Neural progenitor cell (in vitro differentiated cells): Measurements from ENCODE around the gene OGFOD3.

ENCODE experiments used
- CTCF ChIP-seq: fragments of 200-600 bp; sonication (generic); IDR thresholded peaks from 2 replicates; pipeline ENCODE4 v1.5.1; 2017; ENCODE audit warnings: antibody characterized with exemption, mild to moderate bottlenecking
- EZH2phosphoT487 ChIP-seq: fragments of 200-600 bp; sonication (generic); IDR thresholded peaks from 2 replicates; pipeline ENCODE4 v1.6.1; 2017; ENCODE audit warnings: antibody characterized with exemption

DNA sequence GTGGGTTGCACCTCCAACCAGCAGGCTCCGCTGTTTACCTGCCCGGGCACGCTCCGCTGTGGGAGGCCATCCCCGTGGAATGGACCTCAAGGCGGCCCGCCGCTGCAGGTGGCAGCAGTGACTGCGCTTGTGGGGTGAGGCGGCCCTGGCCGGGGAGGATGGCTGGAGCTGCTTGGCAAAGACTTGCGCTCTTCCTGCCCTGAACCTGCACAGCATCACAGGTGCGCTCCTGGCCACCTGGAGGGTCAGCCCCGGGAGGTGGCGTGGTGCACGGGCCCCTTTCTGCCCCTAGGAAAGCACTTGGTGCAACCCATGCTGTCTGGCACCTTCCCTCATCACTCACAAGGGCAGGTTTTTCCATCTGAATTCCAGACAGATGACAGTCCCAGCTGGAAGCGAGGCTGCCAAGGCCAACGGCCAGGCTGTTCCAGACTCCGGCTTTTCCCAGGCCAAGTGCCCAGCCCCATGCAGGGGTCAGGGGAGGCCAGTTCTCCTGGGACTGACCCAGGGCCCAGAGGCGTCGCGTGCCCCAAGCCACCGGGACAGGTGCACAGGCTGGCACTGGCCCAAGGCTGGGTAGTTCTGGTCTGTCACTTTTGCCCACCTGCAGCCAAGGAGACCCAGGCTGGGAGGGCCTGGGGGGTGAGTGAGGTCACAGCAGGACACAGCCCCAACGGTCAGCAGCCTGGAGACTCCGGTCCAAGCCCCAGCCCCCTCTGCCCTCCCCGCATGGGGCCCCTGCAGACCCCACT lies 33.5 kb downstream of the OGFOD3 start:
- TF ChIP-seq CTCF (no peak), EZH2phosphoT487 (no peak)
